Right hindlimb (tissue), 1 donor: Measurements from ENCODE around the gene EVA1C.

ENCODE experiments used
- DNase-seq: peaks from one replicate; pipeline ENCODE4 v3.0.0-alpha.2; 2018

Gene EVA1C

DNA sequence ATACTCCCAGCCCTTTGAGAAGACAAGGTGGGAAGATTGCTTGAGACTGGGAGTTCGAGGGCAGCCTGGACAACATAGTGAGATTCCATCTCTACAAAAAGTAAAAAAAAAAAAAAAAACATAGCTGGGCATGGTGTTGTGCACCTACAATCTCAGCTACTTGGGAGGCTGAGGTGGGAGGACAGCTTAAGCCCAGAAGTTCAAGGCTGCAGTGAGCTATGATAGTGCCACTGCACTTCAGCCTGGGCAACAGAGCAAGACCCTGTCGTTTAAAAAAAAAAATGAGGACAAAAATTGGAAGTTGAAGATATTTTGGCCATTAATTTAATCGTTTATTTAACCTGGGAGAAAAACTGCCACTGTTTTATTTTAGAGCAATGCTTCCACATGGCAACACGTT, 20.8 kb upstream of the EVA1C start:
- no peak for DNase-seq

DNA sequence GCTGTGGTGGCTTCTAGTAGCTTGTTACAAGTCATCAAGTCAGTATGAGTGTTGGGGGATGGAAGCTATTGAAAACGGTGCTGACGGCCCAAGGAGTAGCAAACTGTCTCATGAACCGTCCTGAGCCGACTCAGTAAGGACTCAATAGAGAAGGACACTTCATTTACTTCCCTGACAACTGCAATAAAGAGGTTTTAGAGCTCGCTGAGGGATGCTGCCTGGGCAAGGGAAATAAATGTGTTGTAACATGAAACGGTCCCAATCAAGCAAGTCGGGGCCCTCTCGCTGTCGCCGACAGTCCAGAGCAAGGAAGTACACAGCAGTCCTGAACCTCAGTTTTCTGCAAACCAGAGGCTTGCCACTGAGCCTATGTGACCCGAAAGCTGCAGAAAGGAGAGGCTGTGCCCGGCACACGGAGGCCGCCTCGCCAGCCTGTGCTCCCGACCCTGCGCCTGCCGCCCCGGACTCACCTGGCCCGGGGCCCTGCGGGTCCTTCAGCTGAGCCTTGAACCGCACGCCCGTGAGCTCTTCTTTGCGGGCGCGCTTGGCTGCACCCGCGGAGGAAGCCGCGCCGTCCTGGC, 20.1 kb upstream of the EVA1C start:
- no peak for DNase-seq

DNA sequence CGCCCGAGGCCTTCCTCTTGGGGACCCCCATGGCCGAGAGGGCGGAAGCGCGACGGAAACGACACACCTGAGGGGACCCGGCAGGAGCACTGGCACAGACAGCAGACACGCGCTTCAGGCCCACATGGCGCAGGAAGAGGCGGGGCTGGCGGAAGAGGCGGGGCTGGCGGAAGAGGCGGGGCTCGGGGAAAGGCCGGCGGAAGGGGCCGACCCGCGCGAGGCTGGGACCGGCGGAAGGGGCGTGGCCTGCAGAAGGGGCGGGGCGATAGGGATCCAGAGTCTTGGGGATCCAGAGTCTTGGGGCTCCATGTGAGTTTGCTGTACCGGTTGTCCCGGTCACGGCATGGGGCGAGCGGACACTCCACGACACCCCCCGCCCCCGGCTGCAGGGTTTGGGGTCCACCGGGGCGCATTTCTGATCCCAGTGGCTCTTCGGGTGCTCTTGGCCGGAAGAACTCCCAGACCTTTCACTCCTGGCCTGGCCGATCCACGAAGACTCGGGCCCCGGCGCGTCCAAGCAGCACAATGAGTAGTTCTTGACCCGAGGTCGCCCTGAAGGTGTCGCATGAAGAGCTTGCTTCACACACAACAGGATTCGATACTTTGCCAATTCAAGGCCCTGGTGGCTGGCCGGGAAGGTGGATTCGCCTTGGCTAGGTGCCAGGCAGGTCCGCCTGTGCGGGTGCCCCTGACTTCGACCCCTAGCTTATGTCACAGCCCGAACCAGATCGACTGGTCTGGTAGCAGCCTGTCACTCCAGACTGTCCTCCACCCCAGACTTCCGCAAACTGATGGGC, 19.4 kb upstream of the EVA1C start, which contains the start of gene URB1:
URB1 (minus strand) TSS at position 133 of the 797 bp plus-strand sequence; CDS start at position 31, 102 bp downstream.
- DNase-seq, result peak; percentile 94

DNA sequence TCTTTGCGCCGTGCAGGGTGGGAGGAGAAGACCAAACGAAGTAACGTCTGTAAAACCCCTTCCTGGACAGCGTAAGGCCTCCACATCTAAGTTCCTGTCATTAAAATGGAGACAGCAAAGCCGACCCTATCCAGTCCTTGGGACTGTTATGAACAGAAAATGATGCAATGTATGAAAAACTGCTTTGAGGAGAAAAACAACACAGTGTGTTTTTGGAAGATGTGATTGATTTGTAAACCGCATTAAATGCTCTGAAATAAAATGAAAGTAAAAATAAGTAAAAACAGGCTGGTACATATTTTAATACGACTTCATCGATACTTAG, 18.9 kb upstream of the EVA1C start:
- no peak for DNase-seq

DNA sequence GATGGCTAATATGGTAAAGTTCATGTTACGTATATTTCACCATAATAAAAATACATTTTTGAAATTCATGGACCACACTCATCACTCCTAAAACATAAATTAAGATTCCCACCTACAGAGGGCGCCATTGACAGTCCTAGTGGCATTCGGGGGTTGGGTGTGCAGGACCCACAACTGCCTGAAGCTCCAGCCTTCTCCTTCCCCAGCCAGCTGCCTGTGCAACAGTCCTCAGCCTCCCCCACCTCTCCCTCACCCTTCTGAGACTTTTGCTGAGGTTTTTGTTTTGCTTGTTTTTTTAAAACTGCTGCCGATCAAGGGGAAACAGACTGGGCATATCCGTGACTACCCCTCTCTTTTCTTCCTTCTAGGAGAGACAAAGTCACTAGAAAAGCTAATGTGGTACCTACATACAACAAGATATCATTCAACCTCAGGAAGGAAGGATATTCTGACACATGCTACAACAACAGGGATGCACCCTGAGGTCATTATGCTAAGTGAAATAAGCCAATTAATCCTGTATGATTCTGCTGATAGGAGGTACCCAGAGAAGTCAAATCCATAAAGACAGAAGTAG, 9.2 kb upstream of the EVA1C start:
- peak; percentile 56 for DNase-seq

DNA sequence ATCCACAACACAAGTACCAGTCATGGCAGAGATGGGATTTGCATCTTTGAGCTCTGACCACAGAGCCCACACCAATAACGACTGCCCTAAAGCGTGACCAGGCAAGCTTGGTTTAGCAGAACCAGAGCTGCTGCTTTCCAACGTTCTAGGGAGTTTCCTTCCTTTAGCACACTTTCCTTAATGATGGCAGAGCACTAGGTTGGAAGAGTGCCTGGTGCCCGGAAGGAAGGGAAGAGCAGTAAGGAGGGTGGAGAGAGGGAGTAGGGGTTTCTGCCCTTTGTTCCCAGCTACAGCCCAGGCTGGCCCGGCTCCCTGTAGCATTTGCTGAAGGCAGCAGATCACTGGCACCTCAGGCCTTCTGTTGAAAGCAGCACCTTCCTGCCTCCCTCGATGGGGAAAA, 6.1 kb upstream of the EVA1C start:
- DNase-seq, result no peak

DNA sequence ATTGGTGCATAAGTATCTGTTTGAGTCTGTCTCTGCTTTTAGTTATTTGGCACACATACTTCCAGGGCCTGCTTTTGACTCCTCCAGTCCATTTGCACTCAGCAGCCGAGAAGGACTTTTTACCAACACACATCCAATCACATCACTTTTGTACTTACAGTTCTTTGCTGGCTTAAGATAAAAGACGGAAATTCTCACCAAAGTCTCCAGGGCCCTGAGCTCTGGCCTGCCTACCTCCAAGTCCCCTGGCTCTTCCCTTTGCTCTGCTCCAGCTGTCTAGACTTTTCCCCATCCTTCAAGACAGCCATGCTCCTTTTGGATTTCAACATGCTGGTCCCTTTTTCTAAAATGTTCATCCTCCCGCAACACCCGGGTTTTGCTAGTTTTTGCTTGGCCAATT, 2.2 kb upstream of the EVA1C start:
- no peak for DNase-seq

DNA sequence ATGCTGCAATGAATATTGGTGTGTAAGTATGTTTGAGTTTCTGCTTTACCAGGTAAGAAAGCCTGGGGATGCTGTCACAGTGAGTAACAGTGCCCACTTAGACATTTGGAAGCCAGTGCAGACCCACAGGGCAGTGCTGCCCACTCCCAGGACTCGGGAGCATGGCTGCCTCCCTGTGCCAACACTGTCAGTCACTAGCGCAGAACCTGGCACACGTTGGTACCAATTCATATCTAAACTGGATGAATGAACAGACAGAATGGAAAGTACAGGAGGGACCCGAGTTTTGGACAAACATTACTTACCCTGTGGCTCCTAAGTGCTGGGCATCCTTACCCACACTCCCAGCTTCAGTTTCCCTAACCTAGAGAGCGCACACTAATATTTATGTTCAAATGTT, 1.6 kb upstream of the EVA1C start:
- DNase-seq, result no peak

DNA sequence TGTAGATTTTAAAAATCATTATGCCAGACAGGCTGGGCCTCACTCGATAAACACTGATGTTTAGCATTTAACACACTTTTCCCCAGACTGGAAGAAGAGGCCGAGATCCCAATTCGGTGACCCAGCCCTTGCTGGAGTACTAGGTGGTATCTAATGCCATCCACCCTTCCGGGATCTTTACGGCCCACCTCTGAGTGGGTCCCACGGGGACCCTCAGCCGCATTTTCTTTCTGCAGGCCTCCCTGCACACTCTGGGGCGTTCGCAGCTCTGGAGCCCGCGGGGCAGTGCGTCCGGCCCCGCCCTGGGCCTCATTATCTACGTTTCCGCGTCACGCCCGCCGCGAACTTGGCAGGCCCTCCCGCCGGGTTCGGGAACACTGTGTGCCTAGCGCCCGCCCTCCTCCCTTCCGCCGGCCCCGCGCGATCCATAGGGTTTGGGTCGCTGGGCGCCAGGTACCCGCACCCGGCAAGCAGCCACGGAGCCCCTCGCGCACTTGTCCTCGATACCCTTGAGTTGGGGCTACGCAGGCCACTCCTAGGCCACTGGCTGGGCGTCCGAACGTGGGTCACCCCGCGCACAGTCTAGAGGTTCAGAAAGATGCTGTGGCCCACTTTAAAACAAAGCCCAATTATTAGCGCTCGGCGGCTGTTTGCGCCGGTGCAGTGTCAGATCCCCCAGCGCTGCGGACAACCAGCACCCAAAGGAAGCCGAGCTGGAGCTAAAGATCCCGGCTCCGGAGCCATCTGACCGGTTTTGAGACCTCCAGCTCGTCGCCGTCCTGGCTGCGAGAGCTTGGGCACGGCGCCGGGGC, 950 bp upstream of the EVA1C start:
- DNase-seq, result peak; percentile 68

DNA sequence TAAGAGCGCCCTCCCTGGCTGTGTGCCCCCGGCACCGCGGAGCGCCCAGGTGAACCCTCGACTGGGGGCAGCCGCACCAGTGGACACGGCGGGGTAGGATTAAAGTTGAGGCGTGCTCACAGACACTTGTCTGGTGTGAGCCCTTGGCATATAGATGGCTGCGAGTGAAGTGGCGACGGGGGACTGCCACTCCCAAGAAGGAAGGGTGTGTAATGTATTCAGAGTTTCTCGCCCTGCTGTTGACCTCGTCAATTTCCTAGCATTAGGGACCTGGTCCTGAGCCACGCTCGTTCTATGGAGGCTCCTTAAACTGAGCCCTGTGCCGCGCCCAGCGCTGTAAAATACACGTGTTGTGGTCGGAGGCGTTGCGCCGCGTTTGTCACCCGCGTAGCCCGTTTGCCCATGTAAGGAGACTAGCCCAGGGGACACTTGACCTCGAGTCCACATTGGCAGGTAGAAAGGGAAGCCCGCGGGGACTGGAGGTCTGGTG, 554 bp downstream of the EVA1C start:
- DNase-seq, result no peak

DNA sequence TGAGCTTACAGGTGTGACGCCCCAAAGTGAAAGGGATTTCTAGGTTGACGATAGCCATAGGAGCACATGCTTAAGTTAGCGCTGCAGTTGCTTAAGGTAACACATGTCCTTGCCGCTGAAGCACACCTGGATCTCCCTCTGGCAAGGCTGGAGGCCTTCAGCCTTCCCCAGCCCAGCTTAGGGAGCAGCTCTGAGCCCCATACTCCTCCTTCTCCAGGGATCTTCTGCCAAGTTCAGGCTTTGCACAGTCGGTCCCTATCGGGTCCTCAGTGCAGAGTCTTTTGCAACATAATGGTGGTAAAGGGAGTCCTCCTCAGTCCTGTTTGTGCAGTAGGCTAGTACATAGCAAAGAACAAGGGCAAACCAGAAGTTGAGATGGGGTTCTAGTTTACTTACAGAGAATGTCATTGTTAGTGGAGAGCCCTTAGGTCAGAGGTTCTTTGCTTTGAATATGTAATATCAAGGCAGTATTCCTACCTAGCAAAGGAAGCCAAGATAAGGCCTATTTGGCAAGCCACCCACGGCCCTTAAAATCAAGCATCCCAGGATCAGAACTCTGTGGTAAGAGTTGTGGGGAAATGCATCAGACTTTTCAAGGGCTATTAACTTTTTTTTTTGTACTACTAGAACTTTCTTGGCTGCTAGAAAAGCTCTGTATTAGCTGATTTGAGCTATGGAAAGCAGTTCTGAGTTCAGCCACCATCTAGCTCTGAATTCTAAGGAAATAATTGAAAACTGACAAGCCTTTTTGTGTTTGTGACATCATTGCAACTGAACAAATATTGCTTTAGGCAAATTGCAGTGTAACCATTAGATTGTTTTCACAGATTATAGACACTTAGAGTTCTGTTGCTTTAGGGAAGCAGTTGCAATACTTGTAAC, 1.4 kb downstream of the EVA1C start:
- no peak for DNase-seq

DNA sequence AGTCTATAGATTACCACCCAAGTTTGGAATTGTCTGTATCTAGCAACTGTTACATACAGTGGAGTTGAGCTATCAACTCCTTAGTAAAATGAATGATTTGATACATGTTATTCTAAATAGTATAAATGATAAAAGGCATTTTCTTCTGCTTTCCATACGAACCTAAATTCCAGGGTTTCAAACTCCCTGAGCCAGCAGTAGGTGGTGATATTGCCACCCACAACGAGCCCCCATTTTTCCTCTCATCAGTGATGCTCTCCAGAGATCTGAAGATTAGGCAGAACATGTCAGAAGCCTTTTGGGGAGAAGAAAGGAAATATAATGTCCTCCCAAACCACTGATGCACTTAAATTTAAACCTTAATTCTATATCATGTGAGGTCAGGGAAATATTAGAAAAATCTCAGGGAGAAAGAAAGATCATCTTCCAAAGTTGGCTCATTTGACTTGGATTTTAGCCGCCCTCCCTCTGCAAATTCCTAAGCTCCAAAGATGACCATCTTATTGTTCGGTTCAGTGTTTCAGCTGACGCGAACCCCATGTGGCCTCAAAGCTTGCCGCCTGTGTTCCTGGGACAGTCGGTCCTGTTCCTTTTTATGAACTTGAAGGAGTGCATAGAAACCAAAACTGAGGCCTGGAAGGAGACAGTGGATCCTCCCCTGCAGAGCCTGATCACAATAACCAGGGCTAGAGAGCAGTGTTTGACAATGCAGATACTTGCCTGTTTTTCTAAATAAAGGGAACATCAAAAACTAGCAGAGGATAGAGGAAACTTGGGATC, 2.3 kb downstream of the EVA1C start:
- DNase-seq, result no peak

DNA sequence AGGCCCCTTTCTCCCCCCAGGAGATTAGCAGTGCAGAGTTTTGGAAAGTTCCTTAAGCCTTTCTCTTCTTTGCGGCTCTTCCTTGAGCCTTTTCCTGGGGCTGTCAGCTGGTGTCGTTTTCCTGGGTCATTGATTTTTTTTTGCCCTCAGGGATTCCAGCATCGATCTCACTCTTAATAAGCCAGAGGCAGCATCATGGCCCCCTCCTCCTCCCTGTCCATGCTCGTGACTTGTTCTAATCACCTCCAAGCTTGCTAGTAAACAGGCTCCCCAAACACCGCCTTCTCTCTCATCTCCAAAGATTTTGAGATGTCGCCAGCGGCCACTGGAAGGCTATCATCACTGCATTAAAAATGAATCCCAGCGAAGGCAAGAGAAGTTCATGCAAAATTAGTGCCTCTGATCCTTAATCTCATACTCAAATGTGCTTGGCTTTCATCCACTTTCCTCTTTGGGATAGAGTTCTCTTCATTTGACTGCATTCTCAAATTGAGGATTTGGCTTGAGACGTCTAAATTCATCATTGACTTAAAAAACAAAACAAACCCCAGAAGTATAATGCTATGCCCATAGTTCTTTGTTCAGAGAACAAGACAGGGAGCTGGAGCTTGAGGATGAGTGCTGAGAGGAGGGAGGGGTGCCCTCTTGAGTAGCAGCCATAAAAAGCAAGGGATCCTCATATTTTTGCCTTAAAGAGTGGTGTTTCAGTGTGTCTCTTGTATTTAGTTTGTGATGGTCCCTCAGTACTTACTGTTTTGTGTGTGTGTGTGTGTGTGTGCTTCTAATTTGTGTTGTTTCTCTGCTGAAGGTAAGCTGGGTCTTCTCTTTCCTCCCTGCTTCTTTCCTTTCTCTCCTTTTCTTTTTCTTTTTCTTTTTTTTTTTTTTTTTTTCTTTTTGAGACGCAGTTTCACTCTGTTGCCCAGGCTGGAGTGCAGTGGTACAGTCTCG, 3.2 kb downstream of the EVA1C start:
- no peak for DNase-seq

DNA sequence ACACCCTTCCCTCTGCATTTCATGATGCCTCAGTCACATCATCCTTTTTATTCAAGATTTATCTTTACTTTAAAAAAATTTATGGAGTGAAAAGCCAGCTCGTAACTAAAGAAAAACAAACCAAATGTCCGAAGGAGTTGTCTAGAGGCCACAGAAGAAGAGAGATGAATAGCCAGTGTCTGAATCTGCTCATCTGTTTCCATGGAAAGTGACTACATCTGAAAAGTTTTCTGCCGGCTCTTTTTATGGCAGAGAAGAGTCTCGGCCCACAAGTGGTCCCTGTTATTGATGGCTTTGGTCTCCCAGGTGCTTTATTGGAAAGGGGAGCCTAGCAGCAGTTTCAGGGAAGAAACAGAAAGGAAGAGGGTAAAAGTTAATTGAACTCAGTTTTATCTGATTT, 5.6 kb downstream of the EVA1C start:
- DNase-seq, result no peak

DNA sequence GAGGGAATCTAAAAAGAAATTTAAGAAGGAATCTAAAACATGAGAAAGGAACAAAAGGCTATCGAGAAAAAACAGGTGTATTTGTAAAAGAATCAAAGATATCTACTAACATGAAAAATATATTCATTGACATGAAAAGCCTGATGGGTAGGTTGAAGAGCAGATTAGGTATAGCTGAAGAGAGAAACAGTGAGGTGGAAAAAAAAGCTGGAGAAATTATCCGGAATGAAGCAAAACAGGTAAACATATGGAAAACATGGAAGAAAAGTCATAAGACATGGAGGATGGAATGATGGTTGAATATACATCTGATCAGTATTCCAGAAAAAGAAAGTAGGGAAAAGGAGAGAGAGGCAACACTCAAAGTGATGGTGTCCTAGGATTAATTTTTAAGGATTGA, 9.6 kb downstream of the EVA1C start:
- no peak for DNase-seq

DNA sequence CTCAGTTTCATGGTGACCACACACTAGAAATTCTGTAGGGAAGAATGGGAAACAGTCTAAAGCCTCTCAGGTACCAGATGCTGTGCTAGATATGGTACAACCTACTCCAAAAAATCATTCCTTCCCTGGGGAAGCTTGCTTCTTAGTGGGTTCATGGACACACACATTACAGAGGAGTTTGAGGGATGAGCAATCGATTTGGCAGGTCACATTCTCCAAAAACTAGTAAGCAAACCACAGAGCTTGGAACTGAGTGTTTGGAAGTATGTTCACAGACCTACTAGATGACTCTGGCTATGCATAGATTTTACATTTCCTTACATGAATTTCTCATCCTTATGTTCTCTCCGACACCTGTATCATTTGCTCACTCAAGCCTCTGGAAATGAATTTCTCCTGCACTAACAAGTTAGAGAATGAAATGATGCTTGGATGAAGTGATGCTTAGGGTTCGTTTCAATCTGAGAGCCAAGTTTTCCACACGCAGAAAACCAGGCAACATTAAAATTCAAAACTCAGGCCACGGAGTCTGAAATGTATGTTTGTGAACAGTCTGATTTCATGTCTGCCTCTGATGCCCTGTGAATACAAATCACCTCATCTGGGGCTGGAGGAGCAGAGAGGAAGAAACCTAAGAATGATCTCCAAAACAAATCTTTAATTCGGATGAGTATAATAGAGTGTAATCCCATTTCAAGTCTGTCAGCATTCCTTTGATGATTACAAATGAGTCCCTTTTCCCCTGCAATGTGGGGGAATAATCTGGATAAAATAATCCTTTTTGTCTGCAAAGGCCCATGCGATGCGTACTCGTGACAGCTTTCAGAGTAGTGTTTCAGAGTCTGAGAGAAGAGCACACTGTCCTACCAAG, 11.0 kb downstream of the EVA1C start:
- DNase-seq, result no peak

DNA sequence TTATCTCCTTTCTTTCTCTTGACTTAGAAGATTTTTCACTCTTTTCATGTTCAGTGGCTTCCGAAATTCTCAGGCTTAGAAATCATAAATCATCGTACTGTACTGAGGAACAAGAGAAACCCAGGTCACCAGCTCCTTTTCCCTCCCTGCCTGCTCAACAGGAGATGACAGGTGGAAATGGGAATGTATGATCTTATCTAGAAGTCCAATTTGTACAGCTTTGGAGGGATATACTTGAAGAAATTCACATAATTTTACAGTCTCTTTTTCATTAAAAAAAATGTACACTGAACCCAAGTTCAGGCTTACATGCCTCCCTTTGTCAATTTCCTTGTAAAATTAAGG, 11.7 kb downstream of the EVA1C start:
- no peak for DNase-seq

DNA sequence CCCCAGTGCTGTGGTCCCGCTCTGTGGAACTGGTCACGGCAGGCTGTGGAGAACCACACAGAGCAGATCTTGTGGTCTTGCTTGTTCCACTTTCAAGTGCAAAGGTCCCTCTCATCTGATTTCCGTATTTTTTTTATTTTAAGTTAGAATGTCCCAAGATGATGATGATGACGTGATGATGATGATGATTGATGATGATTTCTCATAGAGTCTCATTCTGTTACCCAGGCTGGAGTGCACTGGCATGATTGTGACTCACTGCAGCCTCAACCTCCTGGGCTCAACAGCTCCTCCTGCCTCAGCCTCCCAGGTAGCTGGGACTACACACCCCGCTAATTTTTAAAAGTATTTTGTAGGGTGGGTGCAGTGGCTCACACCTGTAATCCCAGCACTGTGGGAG, 12.2 kb downstream of the EVA1C start:
- DNase-seq, result no peak

DNA sequence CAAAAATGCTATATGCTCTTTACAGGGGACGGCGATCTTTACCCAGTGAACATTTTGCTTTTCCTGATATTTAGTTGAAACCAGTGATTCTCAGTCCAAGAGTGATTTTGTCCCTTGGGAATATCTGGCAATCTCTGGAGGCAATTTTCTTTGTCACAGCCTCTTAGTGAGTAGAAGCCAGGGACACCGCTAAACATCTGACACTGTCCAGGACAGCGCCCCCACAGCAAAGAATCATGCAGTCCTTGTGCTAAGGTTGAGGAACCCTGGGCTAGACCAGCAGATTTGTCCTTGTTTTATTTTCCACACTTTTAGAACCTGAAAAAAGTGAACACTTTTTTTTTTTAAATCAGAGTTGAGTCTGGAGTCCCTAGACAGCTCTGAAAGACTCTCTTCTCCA, 13.1 kb downstream of the EVA1C start:
- no peak for DNase-seq

DNA sequence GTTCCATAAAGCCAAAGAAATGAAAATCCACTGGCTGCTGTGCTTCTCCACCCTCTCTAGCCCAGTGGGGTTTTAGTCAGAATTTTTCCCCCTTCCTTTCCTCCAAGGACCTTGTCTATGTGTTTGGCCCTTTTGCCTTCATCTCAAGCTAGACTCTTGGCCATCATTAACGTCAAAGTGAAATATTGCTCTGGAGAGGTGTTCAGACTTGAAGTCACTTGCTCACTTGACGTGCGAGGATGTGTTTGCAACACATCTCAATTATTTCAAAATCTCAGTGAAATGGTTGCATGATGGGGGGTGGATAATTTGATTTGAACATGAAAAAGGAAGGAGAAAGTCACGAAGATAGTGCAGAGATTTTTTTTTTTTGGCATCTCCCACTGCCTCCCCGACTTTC, 13.6 kb downstream of the EVA1C start:
- DNase-seq, result no peak
